Activated CD8-positive, alpha-beta T cell treated with anti-CD3 and anti-CD28 coated beads for 36 hours (primary cell): ENCODE measurements around the gene INO80C. TPM values are rescaled to one million over a fixed set of nuclear protein-coding genes. Genes with fewer than 3 reads are reported as not detected.

Experiments used
- ATAC-seq: fragments of 200-7000 bp; cut with Tn5 transposase; one replicate; pipeline ENCODE4 v1.10.0; 2021; ENCODE audit warnings: mild to moderate bottlenecking, moderate library complexity
- CTCF ChIA-PET: fragments of 350-600 bp; sonication (Branson Sonifier 250); formaldehyde crosslinking; loops from one replicate; lab custom pipeline; 2021; ENCODE audit warnings: antibody characterized with exemption; lab: Charles Lee
- POLR2A ChIA-PET: fragments of 350-600 bp; sonication (Branson Sonifier 250); formaldehyde crosslinking; loops from one replicate; lab custom pipeline; 2021; ENCODE audit warnings: antibody characterized with exemption; lab: Charles Lee
- DNase-seq: peaks from one replicate; pipeline ENCODE4 v3.0.0-alpha.2; 2020
- H3K27ac Mint-ChIP-seq: one replicate; pipeline ENCODE4 v1.8.0; 2021; ENCODE audit warnings: mild to moderate bottlenecking, mixed read lengths
- H3K27me3 Mint-ChIP-seq: one replicate; pipeline ENCODE4 v1.8.0; 2021; ENCODE audit warnings: mixed read lengths
- H3K36me3 Mint-ChIP-seq: one replicate; pipeline ENCODE4 v1.8.0; 2021; ENCODE audit warnings: low read depth, mixed read lengths
- H3K4me1 Mint-ChIP-seq: one replicate; pipeline ENCODE4 v1.8.0; 2021; ENCODE audit warnings: low read depth, mixed read lengths
- H3K4me3 Mint-ChIP-seq: one replicate; pipeline ENCODE4 v1.8.0; 2021; ENCODE audit warnings: mild to moderate bottlenecking, moderate library complexity, mixed read lengths
- H3K9me3 Mint-ChIP-seq: one replicate; pipeline ENCODE4 v1.8.0; 2021; ENCODE audit warnings: mixed read lengths
- intact Hi-C: fragments of 100-400 bp; cut with micrococcal nuclease; formaldehyde crosslinking; loops from one replicate; pipeline ENCODE4 v1.10.0; 2022
- total RNA-seq, 2 experiments: library from RNA; stranded (reverse); gene quantifications; one replicate each; pipeline ENCODE4 v1.2.3, GENCODE V29; 2021
- TF ChIP-seq, protein P1 (sequence below): fragments of 200-600 bp; IDR thresholded peaks from one replicate; pipeline ENCODE4 v1.8.0; 2022; ENCODE audit warnings: antibody characterized with exemption, mild to moderate bottlenecking

The INO80C gene
- total RNA-seq, 2 experiments from 2014 or later = 23.3 to 25.9 TPM

DNA sequence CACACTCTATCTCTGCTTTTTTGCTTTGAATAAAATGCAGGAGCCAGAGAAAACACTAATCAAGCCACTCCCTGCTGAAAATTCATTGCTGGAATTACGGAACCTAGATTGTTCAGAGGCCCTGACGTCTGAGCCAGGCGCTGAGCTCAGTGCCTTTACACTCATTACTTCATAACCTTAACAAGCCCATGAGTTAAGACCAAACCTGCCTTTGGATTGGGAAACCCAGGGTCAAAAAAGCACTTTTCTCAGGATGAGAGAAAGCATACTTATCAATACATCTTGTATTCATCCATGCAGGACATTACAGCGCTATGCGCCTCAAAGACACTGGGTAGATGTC is 762 bp downstream of the INO80C start:
- Mint-ChIP-seq H3K27ac (peak overlapping the region; percentile 98), H3K27me3 (no peaks in the 10 kb centered on the region), H3K4me1 (peaks cover 34% of the 10 kb centered on the region), H3K4me3 (peak overlapping the region; percentile 89), H3K9me3 (no peaks in the 10 kb centered on the region), H3K36me3 (peaks cover 11% of the 10 kb centered on the region)
- intact Hi-C loops = loop anchor here (5.0 kb wide), 1 partner anchor 80 kb away; no protein-coding TSS in a partner anchor
- TF ChIP-seq, protein P1, sequence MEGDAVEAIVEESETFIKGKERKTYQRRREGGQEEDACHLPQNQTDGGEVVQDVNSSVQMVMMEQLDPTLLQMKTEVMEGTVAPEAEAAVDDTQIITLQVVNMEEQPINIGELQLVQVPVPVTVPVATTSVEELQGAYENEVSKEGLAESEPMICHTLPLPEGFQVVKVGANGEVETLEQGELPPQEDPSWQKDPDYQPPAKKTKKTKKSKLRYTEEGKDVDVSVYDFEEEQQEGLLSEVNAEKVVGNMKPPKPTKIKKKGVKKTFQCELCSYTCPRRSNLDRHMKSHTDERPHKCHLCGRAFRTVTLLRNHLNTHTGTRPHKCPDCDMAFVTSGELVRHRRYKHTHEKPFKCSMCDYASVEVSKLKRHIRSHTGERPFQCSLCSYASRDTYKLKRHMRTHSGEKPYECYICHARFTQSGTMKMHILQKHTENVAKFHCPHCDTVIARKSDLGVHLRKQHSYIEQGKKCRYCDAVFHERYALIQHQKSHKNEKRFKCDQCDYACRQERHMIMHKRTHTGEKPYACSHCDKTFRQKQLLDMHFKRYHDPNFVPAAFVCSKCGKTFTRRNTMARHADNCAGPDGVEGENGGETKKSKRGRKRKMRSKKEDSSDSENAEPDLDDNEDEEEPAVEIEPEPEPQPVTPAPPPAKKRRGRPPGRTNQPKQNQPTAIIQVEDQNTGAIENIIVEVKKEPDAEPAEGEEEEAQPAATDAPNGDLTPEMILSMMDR = no peak
- DNase-seq (peak; percentile 32), ATAC-seq (peak; percentile 9)
- ChIA-PET CTCF (interaction anchor here (0.7 to 2.4 kb wide), 4 partner anchors 15 to 128 kb away, joined by 3 to 7 read pairs (median 4); no protein-coding TSS in a partner anchor), POLR2A (interaction anchor here (1.1 to 3.6 kb wide), 7 partner anchors 9 to 207 kb away, joined by 3 to 14 read pairs (median 4); partner anchors contain the start of gene ZSCAN30)

DNA sequence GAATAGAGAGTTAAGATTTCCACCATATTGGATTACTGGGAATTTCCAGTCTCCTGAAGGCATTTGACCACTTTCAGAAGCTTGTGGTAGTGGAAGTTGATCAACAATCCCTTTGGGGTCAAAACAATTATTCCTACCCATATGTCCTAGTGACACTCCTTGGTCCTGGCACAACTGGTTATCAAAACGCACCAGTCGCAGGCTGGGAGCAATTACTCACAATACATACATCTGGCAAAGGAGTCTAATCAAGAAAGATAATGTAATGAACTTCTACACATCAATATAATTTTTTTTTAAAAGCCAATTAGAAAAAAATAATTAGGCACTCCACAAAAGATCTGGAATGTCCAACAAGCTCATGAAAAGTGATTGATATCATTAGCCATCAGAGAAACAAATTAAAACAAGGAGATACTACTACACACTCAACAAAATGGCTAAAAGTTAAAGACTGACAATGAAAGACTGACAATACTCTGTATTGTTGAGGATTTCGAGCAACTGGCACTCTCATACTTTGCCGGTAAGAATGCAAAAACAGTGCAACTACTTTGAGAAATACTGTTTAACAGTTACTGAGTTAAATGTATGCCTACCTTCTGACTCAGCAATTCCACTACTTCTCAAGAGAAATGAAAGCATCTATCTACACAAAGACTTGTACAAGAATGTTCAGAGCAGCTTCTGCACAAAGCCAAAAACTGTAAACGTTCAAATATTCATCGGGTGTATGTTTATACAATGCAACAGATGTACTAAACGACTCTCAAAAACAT is 2.0 kb downstream of the INO80C start:
- ATAC-seq (no peak), DNase-seq (no peak)
- H3K36me3 Mint-ChIP-seq = peaks cover 11% of the 10 kb centered on the region
- no peaks in the 10 kb centered on the region for H3K9me3 Mint-ChIP-seq
- H3K4me3 Mint-ChIP-seq = peak overlapping the region; percentile 89
- H3K27me3 Mint-ChIP-seq = no peaks in the 10 kb centered on the region
- CTCF ChIA-PET = interaction anchor here (0.9 to 2.4 kb wide), 4 partner anchors 17 to 109 kb away, joined by 3 to 7 read pairs (median 4); no protein-coding TSS in a partner anchor
- peaks cover 45% of the 10 kb centered on the region for H3K4me1 Mint-ChIP-seq
- intact Hi-C loops = loop anchor here (5.0 kb wide), 1 partner anchor 82 kb away; no protein-coding TSS in a partner anchor
- H3K27ac Mint-ChIP-seq = peak overlapping the region; percentile 52
- POLR2A ChIA-PET = interaction anchor here (0.8 to 3.1 kb wide), 3 partner anchors 16 to 638 kb away, joined by 3 to 14 read pairs (median 5); no protein-coding TSS in a partner anchor
- TF ChIP-seq, protein P1 = no peak

DNA sequence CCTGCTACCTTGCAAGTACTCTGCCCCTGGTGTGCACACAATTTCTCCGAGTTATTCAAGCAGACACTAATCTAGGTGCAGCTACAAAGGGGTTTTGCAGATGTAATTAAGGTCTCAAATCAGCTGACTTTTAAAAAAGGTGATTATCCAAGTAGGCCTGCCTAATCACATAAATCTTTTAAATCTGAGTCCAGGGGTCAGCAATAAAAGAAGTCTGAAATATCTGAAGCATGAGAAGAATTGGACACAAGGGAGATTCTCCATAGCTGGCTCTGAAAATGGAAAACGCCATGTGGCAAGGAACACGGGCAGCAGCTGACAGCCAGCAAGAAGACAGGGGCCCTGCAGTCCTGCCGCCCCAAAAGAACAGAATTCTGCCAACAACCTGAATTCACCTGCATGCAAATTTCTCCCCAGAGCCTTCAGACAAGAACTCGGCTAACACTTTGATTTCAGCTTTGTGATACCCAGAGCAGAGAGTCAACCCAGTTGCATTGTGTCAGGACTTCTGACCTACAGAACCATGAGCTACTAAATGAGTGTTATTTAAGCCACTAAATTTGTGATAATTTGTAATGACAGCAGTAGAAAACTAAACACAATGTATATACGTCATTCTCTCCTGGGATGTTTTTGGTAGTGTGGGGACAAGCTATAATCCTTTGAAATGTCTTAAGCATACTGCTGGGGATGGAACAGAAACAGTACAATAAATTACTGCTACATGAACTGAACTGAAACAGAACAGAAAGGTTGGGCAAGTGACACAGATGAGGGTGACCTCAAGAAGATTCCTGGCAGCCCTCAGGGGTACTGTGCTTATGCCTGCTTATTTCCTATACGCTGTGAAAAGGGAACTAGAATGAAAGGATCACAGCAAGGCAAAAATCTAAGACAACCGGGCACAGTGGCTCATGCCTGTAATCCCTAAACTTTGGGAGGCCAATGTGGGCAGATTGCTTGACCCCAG is 3.2 kb downstream of the INO80C start:
- H3K36me3 Mint-ChIP-seq = peaks cover 11% of the 10 kb centered on the region
- H3K4me1 Mint-ChIP-seq = peaks cover 51% of the 10 kb centered on the region
- H3K27ac Mint-ChIP-seq = no peak overlapping the region
- DNase-seq (no peak), ATAC-seq (no peak)
- POLR2A ChIA-PET = interaction anchor here (0.8 to 1.0 kb wide), 2 partner anchors 15 to 637 kb away, joined by 3 to 5 read pairs; no protein-coding TSS in a partner anchor
- H3K4me3 Mint-ChIP-seq = no peak overlapping the region
- intact Hi-C loops = loop anchor here (5.0 kb wide), 1 partner anchor 83 kb away; no protein-coding TSS in a partner anchor
- H3K27me3 Mint-ChIP-seq = no peaks in the 10 kb centered on the region
- TF ChIP-seq, protein P1 = no peak
- H3K9me3 Mint-ChIP-seq = no peaks in the 10 kb centered on the region
- CTCF ChIA-PET = interaction anchor here (0.9 to 1.3 kb wide), 5 partner anchors 12 to 108 kb away, joined by 3 to 5 read pairs (median 4); no protein-coding TSS in a partner anchor

DNA sequence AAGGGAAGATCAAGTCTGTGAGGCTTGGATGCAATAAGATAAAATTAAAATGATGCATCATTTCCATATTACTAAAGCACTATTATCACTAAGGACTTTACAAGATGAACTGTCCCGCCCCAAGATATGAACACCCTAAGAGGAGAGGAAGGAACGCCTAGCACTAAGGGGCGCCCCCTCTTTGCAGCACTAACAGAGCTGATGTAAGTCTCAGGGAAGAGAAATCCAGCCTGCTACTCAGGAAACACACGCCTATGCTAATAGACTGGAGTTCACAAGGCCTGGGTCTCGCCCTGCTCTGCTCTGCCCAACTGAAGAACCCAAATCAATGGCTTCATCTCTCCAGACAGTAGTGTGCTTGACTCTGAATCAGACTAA is 6.1 kb downstream of the INO80C start:
- Mint-ChIP-seq H3K27me3 (no peaks in the 10 kb centered on the region), H3K4me3 (no peak overlapping the region), H3K9me3 (peaks cover 1% of the 10 kb centered on the region), H3K4me1 (peaks cover 57% of the 10 kb centered on the region), H3K27ac (no peak overlapping the region), H3K36me3 (peaks cover 26% of the 10 kb centered on the region)
- TF ChIP-seq, protein P1 = no peak
- ATAC-seq (peak; percentile 29), DNase-seq (no peak)
- intact Hi-C loops = no loop called here
- ChIA-PET CTCF (no interaction called here), POLR2A (interaction anchor here (1.0 kb wide), 1 partner anchor 13 kb away, joined by 4 read pairs; no protein-coding TSS in a partner anchor)
